GM10847 (cell line): Measurements from ENCODE around the gene PCDH1.

ENCODE experiments used
- POLR2A ChIP-seq: IDR thresholded peaks from 2 replicates; pipeline ENCODE4 v1.6.1; 2011; ENCODE audit not compliant: insufficient read length; ENCODE audit errors: extremely low read depth

Gene PCDH1

GRCh38 chr5:141878711-141879425 lies 658 bp upstream of the PCDH1 start:
- TF ChIP-seq POLR2A, result no peak

- TF ChIP-seq POLR2A, result no peak
Observed at GRCh38 chr5:141877356-141878185, 639 bp downstream of the PCDH1 start.

GRCh38 chr5:141876628-141877355 lies 1.4 kb downstream of the PCDH1 start:
- no peak for TF ChIP-seq POLR2A

- no peak for TF ChIP-seq POLR2A
Observed at GRCh38 chr5:141875795-141876627, 2.2 kb downstream of the PCDH1 start.

- TF ChIP-seq POLR2A, result no peak
Observed at GRCh38 chr5:141875022-141875740, 3.0 kb downstream of the PCDH1 start.

- TF ChIP-seq POLR2A, result no peak
Observed at GRCh38 chr5:141874262-141874964, 3.8 kb downstream of the PCDH1 start.

- no peak for TF ChIP-seq POLR2A
Observed at GRCh38 chr5:141873933-141874261, 4.3 kb downstream of the PCDH1 start.

- no peak for TF ChIP-seq POLR2A
Observed at GRCh38 chr5:141872496-141873356, 5.5 kb downstream of the PCDH1 start.

- no peak for TF ChIP-seq POLR2A
Observed at GRCh38 chr5:141871870-141872269, 6.3 kb downstream of the PCDH1 start.

- TF ChIP-seq POLR2A, result no peak
Observed at GRCh38 chr5:141870871-141871270, 7.3 kb downstream of the PCDH1 start.

- no peak for TF ChIP-seq POLR2A
Observed at GRCh38 chr5:141870228-141870627, 8.0 kb downstream of the PCDH1 start.

GRCh38 chr5:141869514-141869913 lies 8.7 kb downstream of the PCDH1 start:
- no peak for TF ChIP-seq POLR2A

- TF ChIP-seq POLR2A, result no peak
Observed at GRCh38 chr5:141869040-141869439, 9.2 kb downstream of the PCDH1 start.
